ENCODE results near the gene LSAMP. TPM values are rescaled to one million over a fixed set of nuclear protein-coding genes. Genes with fewer than 3 reads are reported as not detected.

Gene LSAMP
- total and polyA plus RNA-seq, 9 of the 15 experiments (the other 6 are each of a cell fraction or from before 2014, with no cell fraction given) = 0.09 to 0.11 TPM; not detected in 7

GRCh38 chr3:116078561-116078960 lies 366.7 kb downstream of the LSAMP start (continued):
- TF ChIP-seq CREB1 (IDR thresholded peaks at IDR 0.05) = no peak
- TF ChIP-seq CREB1 (CRISPR knock-in tag; IDR thresholded peaks at IDR 0.05) = no peak
- no peak for TF ChIP-seq TAF1 (IDR thresholded peaks at IDR 0.05; ENCODE audit: control insufficient read depth, extremely low read depth, insufficient read depth, low read length, severe bottlenecking)

- CTCF ChIA-PET (ENCODE audit: low intra/inter-chr PET ratio) = no interaction called here
- Histone ChIP-seq H3K9ac (ENCODE audit: insufficient read depth in 1 of 2, low read depth in 2 of 2, low read length in 2 of 2) (no peak overlapping the region), H3K4me1 (replicated peaks in 1 of 2; ENCODE audit: control insufficient read depth in 2 of 2, insufficient read depth in 2 of 2, low read length in 2 of 2) (peaks cover 0 to 5% of the 10 kb centered on the region in 2 experiments; a peak in 2 of 5 replicates), H4K20me1 (replicated peaks; ENCODE audit: control insufficient read depth, insufficient read depth, low read length) (no peaks in the 10 kb centered on the region), H3K4me2 (ENCODE audit: insufficient read depth, low read length) (no peak overlapping the region), H3K27ac (ENCODE audit: extremely low read depth, low read depth, low read length) (peak overlapping the region; percentile 28; the same call in 1 of the 3 replicates), H3K79me2 (ENCODE audit: control insufficient read depth, insufficient read depth, low read length) (no peaks in the 10 kb centered on the region), H2AFZ (ENCODE audit: low read depth, low read length) (peak overlapping the region; percentile 34; the same call in 1 of the 2 replicates), H3K9me1 (ENCODE audit: control insufficient read depth, insufficient read depth, low read length) (no peaks in the 10 kb centered on the region), H3K27me3 (ENCODE audit: control insufficient read depth in 2 of 2, insufficient read depth in 2 of 2, low read length in 2 of 2) (no peaks in the 10 kb centered on the region), H3K36me3 (ENCODE audit: control insufficient read depth, insufficient read depth, low read length) (no peaks in the 10 kb centered on the region), H3K9me3 (replicated peaks; ENCODE audit: control insufficient read depth, insufficient read depth, low read depth, low read length) (no peaks in the 10 kb centered on the region), H3K4me3 (no peak overlapping the region)
- 12% methylated on average over 2 of the region's 2 CpGs for WGBS (ENCODE audit: insufficient coverage, low coverage, missing lambda C conversion rate)
- POLR2A ChIA-PET = no interaction called here
- FAIRE-seq = peak; percentile 37
- intact Hi-C loops (cut with micrococcal nuclease) = no loop called here
- no peak for ATAC-seq
- DNase-seq (ENCODE audit: extremely low read depth in 1 of 4, low spot score in 3 of 4) = peak in 2 of 4 experiments; percentile 19 to 35
- no TSS peak for BruUV-seq (replicated peaks)
- in situ Hi-C loops (cut with MboI) = no loop called here
- peak; percentile 53 for TF ChIP-seq MAFG (tag; conservative IDR thresholded peaks at IDR 0.05)
- 0 out of 2 replicates have a peak, but pooled peaks have one; percentile 43 for TF ChIP-seq C11orf30 (IDR thresholded peaks at IDR 0.05; ENCODE audit: low read depth)
- TF ChIP-seq NFE2 (IDR thresholded peaks at IDR 0.05; ENCODE audit: low read depth) = peak; percentile 67
- TF ChIP-seq ZNF589 (CRISPR knock-in tag; IDR thresholded peaks at IDR 0.05; ENCODE audit: low read depth) = no peak
Observed at GRCh38 chr3:116077557-116077956, 367.7 kb downstream of the LSAMP start.
